Type B pancreatic cell (in vitro differentiated cells): ENCODE results near the gene NOC2L. TPM values are rescaled to one million over a fixed set of nuclear protein-coding genes. Genes with fewer than 3 reads are reported as not detected.

Experiments
- DNase-seq: peaks from one replicate; pipeline ENCODE4 v3.0.0; 2021; ENCODE audit warnings: mixed read lengths; ENCODE audit not compliant: unreplicated experiment; ENCODE audit errors: extremely low spot score
- H3K27ac Mint-ChIP-seq: 2 replicates; pipeline ENCODE4 v1.8.0; 2021; ENCODE audit warnings: mild to moderate bottlenecking, mixed read lengths
- H3K27me3 Mint-ChIP-seq: 2 replicates; pipeline ENCODE4 v1.8.0; 2021; ENCODE audit warnings: mixed read lengths
- H3K36me3 Mint-ChIP-seq: 2 replicates; pipeline ENCODE4 v1.8.0; 2021; ENCODE audit warnings: mixed read lengths
- H3K4me1 Mint-ChIP-seq: one replicate; pipeline ENCODE4 v1.8.0; 2021; ENCODE audit warnings: mixed read lengths; ENCODE audit not compliant: unreplicated experiment
- H3K4me3 Mint-ChIP-seq: 2 replicates; pipeline ENCODE4 v1.8.0; 2021; ENCODE audit warnings: mild to moderate bottlenecking, mixed read lengths
- H3K9me3 Mint-ChIP-seq: 2 replicates; pipeline ENCODE4 v1.8.0; 2021; ENCODE audit warnings: mixed read lengths
- CTCF ChIP-seq: fragments of 200-600 bp; sonication (generic); conservative IDR thresholded peaks from 2 replicates; pipeline ENCODE4 v1.5.0; 2021; ENCODE audit warnings: antibody characterized with exemption, mild to moderate bottlenecking
- total RNA-seq: library from RNA; stranded (reverse); gene quantifications from 2 replicates; pipeline ENCODE4 v1.2.1, GENCODE V29; 2021; ENCODE audit warnings: low replicate concordance

Gene NOC2L
- total RNA-seq, 1 donor from 2014 or later, result 87.2 TPM

- TF ChIP-seq CTCF, result no peak
- H3K4me3 Mint-ChIP-seq, result no peak overlapping the region
- no peak for DNase-seq
- H3K27ac Mint-ChIP-seq, result no peak overlapping the region
- no peaks in the 10 kb centered on the region for H3K4me1 Mint-ChIP-seq
- H3K9me3 Mint-ChIP-seq, result no peaks in the 10 kb centered on the region
- no peaks in the 10 kb centered on the region for H3K36me3 Mint-ChIP-seq
- peaks cover 26% of the 10 kb centered on the region for H3K27me3 Mint-ChIP-seq
Observed at GRCh38 chr1:970242-970972, 11.4 kb upstream of the NOC2L start.

- H3K27ac Mint-ChIP-seq, result no peak overlapping the region
- TF ChIP-seq CTCF, result no peak
- no peaks in the 10 kb centered on the region for H3K4me1 Mint-ChIP-seq
- no peaks in the 10 kb centered on the region for H3K9me3 Mint-ChIP-seq
- DNase-seq, result no peak
- H3K27me3 Mint-ChIP-seq, result peaks cover 26% of the 10 kb centered on the region
- peak overlapping the region; percentile 13 for H3K4me3 Mint-ChIP-seq
- no peaks in the 10 kb centered on the region for H3K36me3 Mint-ChIP-seq
Observed at GRCh38 chr1:969260-969855, 10.3 kb upstream of the NOC2L start.

- no peak for DNase-seq
- Mint-ChIP-seq H3K9me3 (no peaks in the 10 kb centered on the region), H3K36me3 (no peaks in the 10 kb centered on the region), H3K4me3 (peak overlapping the region; percentile 20), H3K27me3 (peaks cover 26% of the 10 kb centered on the region), H3K4me1 (no peaks in the 10 kb centered on the region), H3K27ac (no peak overlapping the region)
- no peak for TF ChIP-seq CTCF
Observed at GRCh38 chr1:967466-968343, 8.6 kb upstream of the NOC2L start.

GRCh38 chr1:966704-967300 lies 7.7 kb upstream of the NOC2L start:
- TF ChIP-seq CTCF, result no peak
- no peak for DNase-seq
- no peaks in the 10 kb centered on the region for H3K9me3 Mint-ChIP-seq

GRCh38 chr1:966135-966703 lies 7.2 kb upstream of the NOC2L start, which contains the start of gene PLEKHN1:
PLEKHN1 (plus strand) TSS chr1:966482; CDS start chr1:966532, 50 bp downstream.
- peak within 1 kb of the TSS; percentile 77 for H3K4me3 Mint-ChIP-seq
- H3K4me1 Mint-ChIP-seq, result no peaks in the 10 kb centered on the region
- peaks cover 26% of the 10 kb centered on the region for H3K27me3 Mint-ChIP-seq
- no peaks in the 10 kb centered on the region for H3K9me3 Mint-ChIP-seq
- DNase-seq, result no peak
- no peak for TF ChIP-seq CTCF
- H3K36me3 Mint-ChIP-seq, result no peaks in the 10 kb centered on the region
- no peak within 1 kb of the TSS for H3K27ac Mint-ChIP-seq

More at GRCh38 chr1:966704-967300, 7.7 kb upstream of the NOC2L start:
- peaks cover 26% of the 10 kb centered on the region for H3K27me3 Mint-ChIP-seq
- no peaks in the 10 kb centered on the region for H3K4me1 Mint-ChIP-seq
- no peaks in the 10 kb centered on the region for H3K36me3 Mint-ChIP-seq
- H3K27ac Mint-ChIP-seq, result no peak overlapping the region
- peak overlapping the region; percentile 77 for H3K4me3 Mint-ChIP-seq
